ENCODE results near the gene SDK1. TPM values are rescaled to one million over a fixed set of nuclear protein-coding genes. Genes with fewer than 3 reads are reported as not detected.
A peak's percentile ranks its signal among the peaks of the same experiment; 100 is the strongest.

Gene SDK1
- total RNA-seq, 1 donor from 2014 or later, result 5.4 TPM

DNA sequence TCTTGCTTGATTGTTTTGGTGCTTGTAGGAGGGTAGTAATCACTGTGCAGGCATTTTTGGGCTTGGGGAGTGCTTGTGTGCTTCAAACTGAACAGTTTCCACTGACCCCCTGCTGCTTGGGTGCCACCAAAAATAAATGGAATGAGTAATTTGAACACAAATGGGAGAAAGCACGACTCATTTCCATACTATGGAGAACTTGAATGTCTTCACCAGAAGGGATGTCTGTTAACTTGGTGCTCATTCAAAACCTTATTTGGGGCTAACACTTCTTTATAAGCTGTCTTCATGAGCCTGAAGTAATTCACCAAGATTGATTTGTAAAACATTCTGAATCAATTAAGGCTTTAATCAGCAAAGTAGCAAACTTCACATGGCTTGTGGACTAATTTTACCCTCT, 560.3 kb downstream of the SDK1 start:
- Mint-ChIP-seq H3K9me3 (ENCODE audit: unreplicated experiment) (no peaks in the 10 kb centered on the region), H3K27ac (ENCODE audit: unreplicated experiment) (no peak overlapping the region), H3K36me3 (ENCODE audit: unreplicated experiment) (peaks cover 3% of the 10 kb centered on the region), H3K4me1 (ENCODE audit: unreplicated experiment) (peaks cover 8% of the 10 kb centered on the region), H3K4me3 (ENCODE audit: unreplicated experiment) (no peak overlapping the region), H3K27me3 (ENCODE audit: unreplicated experiment) (no peaks in the 10 kb centered on the region)
- TF ChIP-seq, protein P1, sequence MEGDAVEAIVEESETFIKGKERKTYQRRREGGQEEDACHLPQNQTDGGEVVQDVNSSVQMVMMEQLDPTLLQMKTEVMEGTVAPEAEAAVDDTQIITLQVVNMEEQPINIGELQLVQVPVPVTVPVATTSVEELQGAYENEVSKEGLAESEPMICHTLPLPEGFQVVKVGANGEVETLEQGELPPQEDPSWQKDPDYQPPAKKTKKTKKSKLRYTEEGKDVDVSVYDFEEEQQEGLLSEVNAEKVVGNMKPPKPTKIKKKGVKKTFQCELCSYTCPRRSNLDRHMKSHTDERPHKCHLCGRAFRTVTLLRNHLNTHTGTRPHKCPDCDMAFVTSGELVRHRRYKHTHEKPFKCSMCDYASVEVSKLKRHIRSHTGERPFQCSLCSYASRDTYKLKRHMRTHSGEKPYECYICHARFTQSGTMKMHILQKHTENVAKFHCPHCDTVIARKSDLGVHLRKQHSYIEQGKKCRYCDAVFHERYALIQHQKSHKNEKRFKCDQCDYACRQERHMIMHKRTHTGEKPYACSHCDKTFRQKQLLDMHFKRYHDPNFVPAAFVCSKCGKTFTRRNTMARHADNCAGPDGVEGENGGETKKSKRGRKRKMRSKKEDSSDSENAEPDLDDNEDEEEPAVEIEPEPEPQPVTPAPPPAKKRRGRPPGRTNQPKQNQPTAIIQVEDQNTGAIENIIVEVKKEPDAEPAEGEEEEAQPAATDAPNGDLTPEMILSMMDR (IDR thresholded peaks at IDR 0.05), result no peak
- no peak for DNase-seq (ENCODE audit: extremely low spot score, unreplicated experiment)

DNA sequence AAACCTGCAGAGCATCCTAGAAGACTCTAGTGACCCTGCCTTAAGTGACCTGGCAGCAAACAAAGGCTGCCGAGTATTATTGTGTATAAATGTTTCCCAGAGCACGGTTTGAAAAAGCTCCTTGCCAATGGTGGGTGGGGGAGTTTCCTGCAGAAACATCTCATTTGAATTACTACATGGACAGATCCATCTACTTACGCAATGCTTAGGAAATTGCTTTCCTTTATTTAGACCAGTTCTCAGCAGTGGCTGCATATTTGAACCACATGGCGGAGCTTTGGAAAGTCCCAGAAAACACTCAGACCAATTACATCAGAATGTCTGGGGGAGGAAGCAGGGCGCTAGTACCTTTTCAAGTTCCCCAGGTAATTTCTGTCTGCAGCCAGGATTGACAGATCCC, 560.9 kb downstream of the SDK1 start:
- TF ChIP-seq, protein P1 (IDR thresholded peaks at IDR 0.05), result no peak
- H3K4me1 Mint-ChIP-seq (ENCODE audit: unreplicated experiment), result peaks cover 8% of the 10 kb centered on the region
- DNase-seq (ENCODE audit: extremely low spot score, unreplicated experiment), result no peak

DNA sequence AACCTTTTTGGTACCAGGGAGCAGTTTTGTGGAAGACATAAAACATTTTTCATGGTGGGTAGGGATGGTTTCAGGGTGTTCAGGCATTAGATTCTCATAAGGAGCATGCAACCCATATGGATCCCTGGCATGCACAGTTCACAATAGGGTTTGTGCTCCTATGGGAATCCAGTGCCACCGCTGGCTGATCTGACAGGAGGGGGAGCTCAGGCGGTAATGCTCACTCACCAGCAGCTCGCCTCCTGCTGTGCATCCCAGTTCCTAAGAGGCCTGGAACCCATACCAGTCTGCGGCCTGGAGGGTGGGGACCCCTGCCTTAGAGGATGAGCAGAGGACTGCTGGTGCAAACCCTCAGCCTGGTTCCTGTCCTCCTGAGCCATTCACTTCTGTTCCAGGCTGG, 561.7 kb downstream of the SDK1 start:
- Mint-ChIP-seq H3K27me3 (ENCODE audit: unreplicated experiment) (no peaks in the 10 kb centered on the region), H3K4me3 (ENCODE audit: unreplicated experiment) (no peak overlapping the region), H3K4me1 (ENCODE audit: unreplicated experiment) (peaks cover 8% of the 10 kb centered on the region), H3K27ac (ENCODE audit: unreplicated experiment) (no peak overlapping the region), H3K36me3 (ENCODE audit: unreplicated experiment) (peaks cover 3% of the 10 kb centered on the region), H3K9me3 (ENCODE audit: unreplicated experiment) (peaks cover 4% of the 10 kb centered on the region)
- TF ChIP-seq, protein P1 (IDR thresholded peaks at IDR 0.05), result no peak
- DNase-seq (ENCODE audit: extremely low spot score, unreplicated experiment), result peak; percentile 57

More for the DNA sequence above, 560.9 kb downstream of the SDK1 start:
- no peak overlapping the region for H3K27ac Mint-ChIP-seq (ENCODE audit: unreplicated experiment)
- H3K36me3 Mint-ChIP-seq (ENCODE audit: unreplicated experiment), result peaks cover 3% of the 10 kb centered on the region
- H3K9me3 Mint-ChIP-seq (ENCODE audit: unreplicated experiment), result no peaks in the 10 kb centered on the region
- no peaks in the 10 kb centered on the region for H3K27me3 Mint-ChIP-seq (ENCODE audit: unreplicated experiment)
- no peak overlapping the region for H3K4me3 Mint-ChIP-seq (ENCODE audit: unreplicated experiment)

DNA sequence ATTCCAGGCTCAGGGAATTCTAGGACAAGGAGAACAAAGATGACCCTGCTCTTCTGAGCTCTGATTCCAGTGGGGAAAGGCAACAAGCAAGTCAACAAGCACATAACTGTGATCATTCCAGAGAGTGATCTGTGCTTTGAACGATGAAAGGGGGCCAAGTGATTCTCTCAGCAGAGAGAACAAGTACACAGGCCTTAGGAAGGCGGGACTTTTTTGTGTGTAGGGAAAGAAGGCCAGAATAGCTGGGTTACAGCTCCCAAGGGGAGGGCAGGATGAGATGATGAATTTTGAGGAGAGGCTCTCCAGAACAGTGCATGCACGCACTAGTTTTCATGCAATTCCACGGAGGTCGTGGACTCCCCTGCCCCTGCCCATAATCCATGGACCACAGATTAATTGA, 565.2 kb downstream of the SDK1 start:
- DNase-seq (ENCODE audit: extremely low spot score, unreplicated experiment), result no peak
- Mint-ChIP-seq H3K4me1 (ENCODE audit: unreplicated experiment) (peaks cover 8% of the 10 kb centered on the region), H3K27me3 (ENCODE audit: unreplicated experiment) (no peaks in the 10 kb centered on the region), H3K27ac (ENCODE audit: unreplicated experiment) (no peak overlapping the region), H3K4me3 (ENCODE audit: unreplicated experiment) (no peak overlapping the region), H3K9me3 (ENCODE audit: unreplicated experiment) (peaks cover 4% of the 10 kb centered on the region), H3K36me3 (ENCODE audit: unreplicated experiment) (peaks cover 3% of the 10 kb centered on the region)
- TF ChIP-seq, protein P1 (IDR thresholded peaks at IDR 0.05), result no peak

DNA sequence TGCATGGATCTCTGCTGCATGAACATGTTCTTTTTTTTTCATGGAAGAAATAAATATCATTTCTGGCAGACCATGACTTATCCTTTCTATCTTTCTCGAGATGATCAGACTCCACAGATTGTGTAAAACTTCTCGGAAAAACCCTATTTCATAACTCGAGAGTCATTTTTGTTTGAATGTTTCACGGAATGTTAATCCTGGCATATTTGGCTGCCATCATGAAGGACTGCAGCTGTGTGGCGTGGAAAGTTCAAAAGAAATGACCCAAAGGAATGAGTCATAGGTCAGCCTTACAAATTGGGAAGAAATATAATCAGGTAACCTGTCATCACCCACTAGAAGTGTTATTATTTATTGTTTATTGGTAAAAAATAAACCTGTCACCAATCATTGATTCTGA, 566.8 kb downstream of the SDK1 start:
- Mint-ChIP-seq H3K27ac (ENCODE audit: unreplicated experiment) (no peak overlapping the region), H3K27me3 (ENCODE audit: unreplicated experiment) (no peaks in the 10 kb centered on the region), H3K9me3 (ENCODE audit: unreplicated experiment) (peaks cover 9% of the 10 kb centered on the region), H3K4me3 (ENCODE audit: unreplicated experiment) (no peak overlapping the region), H3K36me3 (ENCODE audit: unreplicated experiment) (peaks cover 3% of the 10 kb centered on the region), H3K4me1 (ENCODE audit: unreplicated experiment) (no peaks in the 10 kb centered on the region)
- TF ChIP-seq, protein P1 (IDR thresholded peaks at IDR 0.05), result no peak
- no peak for DNase-seq (ENCODE audit: extremely low spot score, unreplicated experiment)

Measured in osteocyte (in vitro differentiated cells).